ENCODE data around the gene WDR4.
"Not testable (repeated sequence)": the region's sequence is repeated elsewhere in the genome, so short reads cannot be mapped to it uniquely, and the experiment has no call there.

Gene WDR4

DNA sequence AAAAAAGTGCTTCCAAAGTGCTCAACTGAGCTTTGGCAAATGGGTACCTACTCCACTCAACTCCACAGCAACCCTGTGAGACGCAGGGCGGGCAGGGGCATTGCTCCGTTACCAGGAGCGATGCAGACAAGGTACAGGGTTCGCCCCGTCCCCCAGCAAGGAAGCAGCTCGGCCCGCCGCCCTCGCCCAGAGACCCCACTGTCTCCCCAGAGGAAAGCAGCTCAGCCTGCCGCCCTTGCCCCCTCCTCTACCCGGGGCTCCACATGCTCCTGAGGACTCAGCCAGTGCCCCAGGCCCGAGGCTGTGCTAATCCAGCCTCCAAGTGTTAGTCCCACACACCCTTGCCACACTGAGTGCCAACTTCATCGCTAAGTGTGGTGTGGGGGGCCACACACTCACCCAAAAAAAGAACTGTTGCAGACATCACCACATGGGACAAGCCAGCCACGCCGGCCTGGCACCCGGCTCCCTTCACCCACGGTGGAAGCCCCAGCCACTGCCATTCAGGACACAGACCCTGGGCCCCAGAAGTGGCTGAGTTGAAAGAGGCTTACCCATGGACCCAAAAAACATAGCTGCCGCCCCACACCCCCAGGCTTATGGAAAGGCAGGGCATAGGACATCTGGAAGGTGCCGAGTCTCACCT is 26.3 kb downstream of the WDR4 start:
- no peak for DNase-seq (ENCODE audit: low read depth)

DNA sequence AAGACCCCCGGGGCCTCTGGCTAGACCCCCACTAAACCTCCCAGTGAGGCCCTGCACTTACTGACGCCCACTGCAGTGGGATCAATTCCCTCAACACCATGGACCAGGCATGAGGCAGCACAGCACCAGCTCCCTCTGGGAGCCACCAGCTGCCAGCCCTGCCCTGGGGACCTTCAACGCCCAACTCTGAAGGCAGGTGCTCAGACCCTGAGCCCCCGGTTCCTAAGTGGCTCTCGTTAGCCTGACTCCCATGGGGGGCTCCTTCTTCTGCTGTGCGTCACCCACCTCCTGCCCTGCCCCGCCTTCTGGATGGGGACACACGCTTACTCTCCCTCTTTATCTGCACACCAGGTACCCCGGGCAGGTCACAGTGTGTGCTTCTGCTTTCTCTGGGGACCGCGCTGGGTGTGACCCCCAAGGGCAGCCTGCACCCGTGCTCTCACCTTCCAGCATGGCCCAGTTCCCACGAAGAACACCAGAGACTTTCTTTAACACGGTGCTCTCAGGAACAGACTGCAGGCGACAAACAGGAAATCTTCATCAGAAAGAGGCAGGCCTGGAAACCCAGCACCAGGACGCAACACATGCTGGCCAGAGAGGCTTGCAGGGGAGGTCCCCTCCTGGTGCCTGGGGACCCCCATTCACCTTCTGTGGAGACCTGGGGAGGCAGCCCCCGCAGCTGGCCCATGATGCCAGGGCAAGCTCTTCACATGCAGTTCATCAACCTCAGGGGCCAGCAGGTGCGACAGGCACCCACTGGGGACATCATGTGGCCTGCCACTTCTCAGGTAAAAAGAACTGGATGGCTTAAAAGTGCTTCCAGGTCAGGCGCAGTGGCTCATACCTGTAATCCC is 27.3 kb downstream of the WDR4 start:
- DNase-seq (ENCODE audit: low read depth): no peak

DNA sequence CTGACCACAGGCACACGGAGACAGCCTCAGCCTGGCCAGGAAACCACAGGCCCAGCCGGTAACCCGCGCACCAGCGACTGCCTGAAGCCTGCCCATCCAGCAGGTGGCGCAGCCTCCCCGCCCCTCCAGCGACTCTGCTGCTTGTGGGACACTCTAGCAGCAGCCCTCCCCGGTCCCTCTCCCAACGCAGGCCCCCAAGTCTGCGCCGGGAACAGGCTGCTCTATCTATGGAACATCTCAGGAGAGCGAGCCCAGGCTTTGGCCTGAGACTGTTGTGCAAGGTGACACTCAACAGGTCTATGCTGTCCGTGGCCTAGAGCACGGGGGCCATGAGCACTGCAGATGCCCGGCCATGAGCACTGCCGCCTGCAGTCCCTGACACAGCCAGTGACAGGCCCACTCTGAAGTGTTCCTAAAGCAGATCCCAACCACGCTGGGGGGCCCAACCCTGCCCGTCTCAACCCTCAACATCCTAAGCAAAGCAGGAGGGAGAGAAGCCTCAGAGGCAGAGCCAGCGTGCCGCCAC is 28.4 kb downstream of the WDR4 start:
- no peak for DNase-seq (ENCODE audit: low read depth)

DNA sequence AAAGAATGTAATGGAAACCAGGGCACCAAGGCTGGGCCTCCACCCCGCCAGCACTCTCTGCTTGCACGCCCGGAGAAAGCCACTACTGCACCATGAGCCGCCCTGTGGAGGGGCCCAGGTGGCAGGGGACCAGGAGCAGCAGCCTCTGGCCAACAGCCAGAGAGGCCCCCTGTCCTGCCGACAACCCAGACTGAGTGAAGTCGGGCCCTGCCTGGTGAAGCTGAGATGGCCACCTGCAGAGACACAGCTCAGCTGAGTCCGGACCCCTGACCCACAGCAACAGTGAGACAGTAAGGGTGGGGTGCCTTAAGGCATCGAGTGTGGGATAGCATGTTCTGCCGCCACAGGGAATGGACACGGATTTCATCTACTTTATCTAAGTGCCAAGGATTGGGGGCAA is 28.9 kb downstream of the WDR4 start:
- no peak for DNase-seq (ENCODE audit: low read depth)

DNA sequence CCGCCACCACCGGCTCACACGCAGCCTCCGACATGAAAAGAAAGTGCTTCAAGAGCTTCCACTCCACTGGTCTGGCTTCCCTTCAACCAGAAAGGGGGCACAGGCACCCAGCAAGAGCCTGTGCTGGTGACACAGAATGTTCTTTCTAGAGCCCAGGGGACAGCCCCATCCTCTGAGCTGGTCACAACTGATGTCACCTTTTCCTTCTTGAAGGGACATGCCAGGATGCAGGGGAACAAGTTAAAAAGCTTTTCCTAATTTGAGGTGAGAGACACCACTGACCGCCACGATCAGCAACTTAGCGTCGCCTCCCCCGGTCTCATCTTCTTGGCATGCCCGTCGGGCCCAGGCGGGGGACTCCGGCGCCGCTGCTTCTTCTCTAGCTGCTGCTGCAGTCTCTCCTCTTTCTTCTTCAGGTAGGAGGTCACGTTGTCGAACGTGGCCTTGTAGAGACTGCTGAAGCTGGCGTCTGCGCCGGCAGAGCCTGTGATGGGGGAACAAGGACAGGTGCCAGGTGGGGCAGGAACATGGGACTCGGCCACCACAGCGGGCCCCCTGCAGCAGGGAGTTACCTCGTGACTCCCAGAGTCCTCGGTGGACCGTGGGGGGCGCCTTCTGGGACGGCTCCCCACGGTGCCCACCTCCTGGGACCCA is 29.5 kb downstream of the WDR4 start:
- no peak for DNase-seq (ENCODE audit: low read depth)

DNA sequence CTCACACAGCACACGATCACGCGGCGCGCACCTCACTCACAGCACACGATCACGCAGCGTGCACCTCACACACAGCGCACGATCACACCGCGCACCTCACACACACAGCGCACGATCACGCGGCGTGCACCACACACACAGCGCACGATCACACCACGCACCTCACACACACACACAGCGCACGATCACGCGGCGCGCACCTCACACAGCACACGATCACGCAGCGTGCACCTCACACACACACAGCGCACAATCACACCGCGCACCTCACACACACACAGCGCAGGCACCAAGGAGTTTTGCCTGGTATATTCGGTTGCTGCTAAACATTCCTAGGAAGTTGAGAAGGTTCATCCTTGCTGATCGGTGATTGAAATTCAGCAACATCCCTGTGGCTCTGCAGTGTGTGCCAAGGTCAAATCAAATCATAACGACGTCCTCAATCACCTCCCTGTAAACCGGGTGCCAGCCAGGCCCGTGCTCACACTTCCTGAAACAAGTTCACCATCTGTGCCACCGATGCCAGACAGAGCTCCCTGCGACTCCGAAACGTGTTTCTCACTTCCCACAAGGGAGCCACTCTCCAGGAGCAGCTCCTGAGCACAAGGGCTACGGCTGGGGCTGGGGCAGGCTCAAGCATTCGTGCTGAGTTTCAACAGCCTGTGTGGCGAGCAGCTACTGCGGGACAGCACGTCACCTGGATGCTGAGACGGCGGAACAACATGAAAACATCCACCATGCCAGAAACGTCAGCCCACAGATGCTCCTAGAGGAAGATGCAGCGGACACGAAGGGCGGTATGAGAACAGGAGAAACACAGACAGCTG is 30.2 kb downstream of the WDR4 start:
- no peak for DNase-seq (ENCODE audit: low read depth)

DNA sequence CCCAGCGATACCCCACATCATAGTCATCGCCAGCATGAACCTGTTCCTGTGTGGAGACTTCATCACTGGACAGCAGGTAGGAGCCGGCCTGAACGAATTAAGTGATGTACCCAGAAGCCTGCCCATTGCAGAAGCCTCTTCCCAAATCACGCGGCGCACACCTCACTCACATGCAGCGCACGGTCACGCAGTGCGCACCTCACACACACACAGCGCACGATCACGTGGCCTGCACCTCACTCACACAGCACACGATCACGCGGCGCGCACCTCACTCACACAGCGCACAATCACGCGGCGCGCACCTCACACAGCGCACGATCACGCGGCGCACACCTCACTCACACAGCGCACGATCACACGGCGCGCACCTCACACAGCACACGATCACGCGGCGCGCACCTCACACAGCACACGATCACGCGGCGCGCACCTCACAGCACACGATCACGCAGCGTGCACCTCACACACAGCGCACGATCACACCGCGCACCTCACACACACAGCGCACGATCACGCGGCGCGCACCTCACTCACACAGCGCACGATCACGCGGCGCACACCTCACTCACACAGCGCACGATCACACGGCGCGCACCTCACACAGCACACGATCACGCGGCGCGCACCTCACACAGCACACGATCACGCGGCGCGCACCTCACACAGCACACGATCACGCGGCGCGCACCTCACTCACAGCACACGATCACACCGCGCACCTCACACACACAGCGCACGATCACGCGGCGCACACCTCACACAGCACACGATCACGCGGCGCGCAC is 31.0 kb downstream of the WDR4 start:
- not testable (repeated sequence) for DNase-seq (ENCODE audit: low read depth)

DNA sequence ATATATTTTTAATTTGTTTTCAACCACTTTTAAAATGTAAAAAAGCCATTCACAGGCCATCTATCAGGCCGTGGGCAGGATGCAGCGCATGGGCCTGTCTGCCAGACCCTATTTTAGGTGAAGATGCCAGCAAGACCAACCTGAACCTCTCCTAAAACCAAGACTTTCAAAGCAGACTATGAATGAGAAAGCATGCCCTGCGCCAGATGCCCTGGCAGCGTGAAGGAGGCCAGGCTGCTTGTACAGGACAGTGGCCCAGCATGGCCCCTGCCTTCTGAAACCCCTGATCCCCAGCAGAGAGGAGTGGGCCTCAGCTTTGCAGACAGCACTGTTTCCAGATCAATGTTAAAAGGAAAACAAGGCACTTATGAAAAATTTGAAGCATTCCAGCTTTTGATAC is 31.6 kb downstream of the WDR4 start:
- DNase-seq (ENCODE audit: low read depth): no peak

DNA sequence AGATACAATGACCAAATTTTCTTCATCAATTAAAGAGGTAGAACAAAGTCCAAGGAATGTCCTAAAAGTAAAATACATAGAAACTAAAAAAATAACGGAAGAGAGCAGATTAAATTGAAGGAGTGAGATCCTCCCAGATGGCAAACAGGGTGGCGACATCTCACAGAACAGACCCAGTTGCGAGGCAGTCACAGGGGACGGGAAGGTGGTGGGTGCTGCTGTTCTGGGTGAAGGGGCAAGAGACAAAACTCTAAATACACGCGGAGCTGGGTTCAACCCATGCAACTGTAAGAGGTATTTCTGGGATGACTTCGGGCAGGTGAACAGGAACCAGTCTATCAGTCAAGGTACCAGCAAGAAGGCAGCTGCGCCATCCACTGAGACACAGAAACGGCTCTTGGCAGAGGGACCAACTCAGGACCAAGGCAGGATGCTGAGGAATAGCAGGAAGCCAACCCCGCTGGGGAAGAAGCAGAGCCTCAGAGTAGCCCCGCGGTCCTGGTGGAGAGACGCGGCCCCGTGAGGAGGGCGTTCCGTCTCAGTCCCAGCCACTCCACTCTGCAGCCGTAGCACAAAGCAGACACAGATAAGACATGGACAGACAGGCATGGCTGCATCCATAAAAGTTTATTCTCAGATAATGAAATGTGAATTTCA is 32.2 kb downstream of the WDR4 start:
- DNase-seq (ENCODE audit: low read depth): no peak

DNA sequence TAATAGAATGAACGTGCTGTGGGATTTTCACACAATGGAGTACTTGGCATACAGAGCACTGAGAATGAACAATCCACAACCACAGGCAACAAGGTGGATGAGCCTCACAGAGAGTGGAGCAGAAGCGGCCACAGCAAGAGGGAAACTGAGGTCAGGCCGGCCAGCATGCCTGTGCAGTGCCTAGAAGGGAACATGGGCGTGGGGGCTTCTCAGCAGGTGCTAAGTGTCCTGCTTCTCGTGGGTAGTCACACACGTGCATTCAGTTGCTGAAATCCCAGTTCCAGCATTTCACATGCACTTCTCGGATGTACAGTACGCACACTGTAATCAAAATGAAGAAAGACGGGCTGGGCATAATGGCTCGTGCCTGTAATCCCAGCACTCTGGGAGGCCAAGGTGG is 33.1 kb downstream of the WDR4 start:
- DNase-seq (ENCODE audit: low read depth): no peak

DNA sequence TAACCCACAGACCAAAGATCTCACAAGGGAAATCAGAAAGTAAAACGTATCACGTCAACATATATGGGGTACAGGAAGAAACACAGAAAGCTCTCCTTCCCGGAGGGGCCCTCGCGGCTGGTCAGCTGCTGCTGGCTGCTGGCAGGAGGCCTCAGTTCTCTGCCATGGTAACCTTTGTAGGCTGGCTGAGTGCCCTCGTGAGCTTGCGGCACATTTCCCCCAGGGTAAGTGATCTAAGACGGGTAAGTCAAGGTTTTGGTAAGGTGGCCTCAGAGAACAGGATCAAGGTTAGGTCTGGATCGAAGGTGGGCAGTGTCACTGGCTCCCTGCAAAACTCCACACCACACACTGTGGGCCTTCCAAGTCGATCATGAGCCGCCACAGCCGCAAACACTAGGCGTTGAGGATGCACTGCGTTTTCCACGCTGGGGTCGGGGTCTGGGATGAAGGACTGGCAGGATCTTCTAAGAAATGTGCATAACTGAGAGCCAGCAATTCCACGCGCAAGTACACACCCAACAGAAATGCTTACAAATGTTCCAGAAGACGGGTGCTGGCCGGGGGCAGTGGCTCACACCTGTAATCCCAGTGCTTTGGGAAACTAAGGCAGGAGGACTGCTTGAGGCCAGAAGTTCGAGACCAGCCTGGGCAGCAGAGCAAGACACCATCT is 33.9 kb downstream of the WDR4 start:
- DNase-seq (ENCODE audit: low read depth): no peak

DNA sequence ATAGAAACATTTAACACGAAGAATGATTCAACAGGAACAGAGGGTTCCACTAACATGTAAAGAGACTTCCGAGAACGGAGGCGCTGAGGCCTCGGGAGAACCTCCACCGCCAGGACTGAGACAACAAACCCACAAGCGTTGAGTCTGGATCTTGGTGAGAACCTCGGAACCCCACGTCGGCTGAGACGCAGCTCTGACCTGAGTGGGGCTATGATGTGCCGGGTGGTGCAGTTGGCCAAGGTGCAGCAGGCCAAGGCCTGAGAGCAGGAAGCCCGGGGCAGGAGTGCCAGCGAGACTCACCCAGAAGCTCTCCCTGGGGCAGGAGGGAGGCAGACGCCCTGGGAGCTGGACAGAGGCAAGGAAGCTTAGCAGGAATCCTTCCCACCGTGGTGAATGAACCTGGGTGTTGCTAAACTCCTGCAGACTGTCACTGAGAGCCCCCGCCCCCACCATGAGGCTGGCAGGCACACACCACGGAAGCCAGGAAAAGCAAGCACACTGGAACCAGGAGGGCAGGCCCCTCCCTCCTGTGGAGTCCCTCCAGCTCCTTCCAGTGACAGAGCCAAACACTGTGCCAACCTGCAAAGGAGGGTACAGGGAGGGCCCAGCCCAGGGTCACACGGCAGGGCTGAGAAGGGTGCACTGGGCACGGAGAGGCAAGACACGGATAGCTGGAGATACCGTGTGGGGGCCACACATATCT is 34.8 kb downstream of the WDR4 start:
- no peak for DNase-seq (ENCODE audit: low read depth)

DNA sequence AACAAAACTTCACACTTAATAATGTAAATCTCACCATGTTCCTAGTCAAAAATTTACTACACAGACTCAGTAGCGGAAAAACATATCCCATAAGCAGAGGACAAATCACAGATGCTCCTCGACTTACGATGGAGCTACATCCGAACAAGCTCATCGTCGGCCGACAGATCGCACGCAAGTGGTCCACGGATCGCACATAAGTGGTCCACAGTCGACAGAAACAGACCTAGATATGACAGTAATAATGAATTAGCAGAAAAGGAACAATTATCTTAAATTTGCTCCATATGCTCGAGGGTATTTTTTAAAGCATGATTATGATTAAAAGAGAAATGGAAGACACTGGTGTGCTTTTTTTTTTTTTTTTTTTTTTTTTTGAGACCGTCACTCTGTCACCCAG is 36.3 kb downstream of the WDR4 start:
- no peak for DNase-seq (ENCODE audit: low read depth)

DNA sequence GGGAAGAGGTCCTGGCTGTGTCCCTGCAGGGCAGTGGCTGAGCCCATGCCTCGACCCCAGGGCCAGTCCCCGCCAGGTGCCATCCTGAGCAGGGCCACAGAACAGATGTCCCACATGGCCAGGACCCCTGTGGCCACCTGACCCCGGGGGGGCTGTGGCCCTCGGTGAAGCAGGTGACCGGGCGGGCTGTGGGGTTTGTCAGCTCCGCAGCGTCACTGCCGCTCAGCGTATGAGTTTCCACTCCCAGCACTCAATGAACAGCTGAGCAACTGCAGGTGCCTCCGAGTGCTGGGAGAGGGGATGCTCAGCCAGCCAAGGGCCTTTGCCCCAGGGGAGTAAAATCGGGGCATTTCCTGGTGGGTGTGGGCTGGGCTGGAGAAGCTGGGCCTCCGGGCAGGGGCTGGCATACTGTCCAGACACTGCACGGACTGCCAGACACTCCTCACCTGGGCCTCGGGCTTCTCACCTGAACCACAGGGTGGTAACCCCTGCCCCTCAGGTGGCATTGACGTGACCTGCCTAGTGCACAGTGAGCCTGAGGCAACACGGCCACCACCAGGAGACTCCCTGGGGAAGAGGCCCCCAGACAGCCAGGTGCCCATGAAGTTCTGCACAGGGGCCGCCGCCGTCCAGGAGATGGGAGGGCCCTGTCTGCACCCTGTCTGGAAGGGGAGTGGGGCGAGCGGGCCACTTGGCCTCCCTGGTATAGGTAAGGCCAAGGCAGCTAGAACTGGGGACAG is 37.3 kb downstream of the WDR4 start:
- not testable (repeated sequence) for DNase-seq (ENCODE audit: low read depth)

DNA sequence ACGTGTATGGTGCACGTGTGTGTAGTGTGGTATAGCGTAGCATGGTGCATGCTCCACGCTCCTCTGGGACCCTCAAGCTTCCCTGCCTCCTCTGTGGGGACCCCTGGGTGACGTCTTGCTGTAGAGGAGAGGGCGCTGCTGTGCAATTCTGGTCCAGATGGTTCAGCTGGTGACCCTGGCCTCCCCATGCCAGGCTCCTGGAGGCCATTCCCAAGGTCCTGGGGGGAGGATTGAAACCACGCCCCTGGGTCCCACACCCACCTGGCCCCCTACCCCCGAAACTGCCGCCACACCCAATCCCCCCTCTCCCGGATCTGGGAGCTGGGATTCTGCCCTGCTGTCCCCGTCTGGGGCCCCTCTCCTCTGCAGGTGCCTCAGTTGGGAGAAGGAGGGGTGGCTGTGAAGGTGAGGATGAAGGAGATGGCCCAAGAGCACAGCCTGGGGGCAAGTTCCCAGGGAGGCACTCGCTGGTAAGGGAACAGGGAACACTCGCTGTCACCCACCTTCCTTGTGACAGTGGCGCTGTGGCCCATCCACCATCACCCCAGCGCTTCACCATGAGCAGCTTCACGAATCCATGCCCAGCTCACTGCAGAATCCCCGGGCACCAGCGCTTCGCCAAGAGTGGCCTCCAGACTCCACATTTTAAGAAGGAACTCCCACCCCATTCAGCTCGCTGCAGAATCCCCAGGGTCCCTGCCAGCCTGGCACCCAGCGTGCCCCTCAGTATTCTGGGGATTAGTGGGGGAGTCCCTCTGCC is 38.0 kb downstream of the WDR4 start:
- DNase-seq (ENCODE audit: low read depth): no peak

DNA sequence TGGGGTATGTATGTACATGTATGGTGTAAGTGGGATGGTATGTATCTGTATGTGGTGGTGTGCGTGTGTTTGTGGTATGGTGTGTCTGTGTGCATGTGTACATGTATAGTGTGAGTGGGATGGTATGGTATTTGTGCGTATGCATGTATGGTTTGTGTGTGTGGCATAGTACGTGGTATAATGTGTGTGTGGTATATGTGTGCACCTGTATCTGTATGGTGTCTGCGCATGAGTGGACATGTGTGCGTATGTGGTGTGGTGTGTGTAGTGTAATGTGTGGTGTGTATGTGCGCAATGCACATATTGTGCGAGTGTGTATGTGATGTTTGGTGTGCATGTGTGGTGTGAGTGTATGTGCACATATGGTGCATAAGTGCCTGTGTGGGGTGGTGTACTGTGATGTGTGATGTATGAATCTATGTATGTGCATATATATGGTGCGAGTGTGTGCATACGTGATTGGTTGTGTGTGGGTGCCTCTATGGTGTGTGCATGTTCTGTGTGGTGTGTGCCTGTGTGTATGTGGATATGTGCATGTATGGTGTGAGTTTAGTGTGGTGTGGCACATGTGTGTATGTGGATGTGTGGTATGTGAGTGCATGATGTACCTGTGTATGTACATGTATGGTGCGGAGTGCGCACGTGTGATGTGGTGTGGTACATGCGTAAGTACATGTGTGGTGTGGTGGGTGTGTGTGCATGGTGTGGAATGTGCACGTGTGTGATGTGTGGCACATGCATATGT is 38.8 kb downstream of the WDR4 start:
- no peak for DNase-seq (ENCODE audit: low read depth)

All from activated gamma-delta T cell treated with anti-CD3 and anti-CD28 coated beads, Interleukin-2, amount 50 U/mL, for 16 hours (primary cell).